Erythroblast (primary cell): ENCODE results near the gene FDPS.

Experiments used
- GATA1 ChIP-seq: IDR thresholded peaks from 2 replicates; pipeline ENCODE4 v1.6.1; 2011; ENCODE audit warnings: low read depth, mild to moderate bottlenecking, control low read depth, low read length, moderate library complexity
- POLR2A ChIP-seq: IDR thresholded peaks from 2 replicates; pipeline ENCODE4 v1.6.1; 2011; ENCODE audit warnings: mild to moderate bottlenecking, low read length

DNA sequence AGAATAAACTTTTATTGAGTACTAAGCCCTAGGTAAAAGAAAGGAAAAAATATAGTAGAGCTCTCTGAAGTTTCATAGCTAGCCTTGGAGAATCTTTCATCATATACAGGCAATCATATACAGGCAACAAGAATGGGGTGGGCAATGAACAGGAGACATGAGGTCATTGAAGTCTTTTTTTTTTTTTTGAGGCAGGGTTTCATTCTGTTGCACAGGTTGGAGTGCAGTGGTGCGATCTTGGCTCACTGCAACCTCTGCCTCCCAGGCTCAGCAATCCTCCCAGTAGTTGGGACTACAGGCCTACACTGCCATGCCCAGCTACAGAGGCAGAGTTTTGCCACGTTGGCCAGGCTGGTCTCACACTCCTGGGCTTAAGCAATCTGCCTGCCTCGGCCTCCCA, 34.2 kb downstream of the FDPS start:
- TF ChIP-seq POLR2A: no peak
- TF ChIP-seq GATA1: no peak
